Neural progenitor cell (in vitro differentiated cells): ENCODE results near the gene SYT5. TPM values are rescaled to one million over a fixed set of nuclear protein-coding genes. Genes with fewer than 3 reads are reported as not detected.

ENCODE experiments used
- DNase-seq: peaks from one replicate; pipeline ENCODE4 v3.0.0-alpha.2; 2016; ENCODE audit warnings: low spot score
- H2AFZ ChIP-seq: fragments of 200-600 bp; sonication (generic); replicated peaks from 2 replicates; pipeline ENCODE4 v1.6.1; 2016; ENCODE audit warnings: antibody characterized with exemption
- H3F3A ChIP-seq: fragments of 200-600 bp; sonication (generic); 2 replicates; pipeline ENCODE4 v1.6.1; 2016; ENCODE audit warnings: antibody characterized with exemption, low read depth
- H3K27ac ChIP-seq: fragments of 200-600 bp; sonication (generic); 2 replicates; pipeline ENCODE4 v1.5.1; 2016; ENCODE audit warnings: mild to moderate bottlenecking
- H3K27me3 ChIP-seq: fragments of 200-600 bp; sonication (generic); 2 replicates; pipeline ENCODE4 v1.6.1; 2016; ENCODE audit warnings: mild to moderate bottlenecking, moderate library complexity
- H3K36me3 ChIP-seq: fragments of 200-600 bp; sonication (generic); 2 replicates; pipeline ENCODE4 v1.5.1; 2016
- H3K4me1 ChIP-seq: fragments of 200-600 bp; sonication (generic); 2 replicates; pipeline ENCODE4 v1.6.1; 2016; ENCODE audit warnings: mixed run types
- H3K4me2 ChIP-seq: fragments of 200-600 bp; sonication (generic); 2 replicates; pipeline ENCODE4 v1.6.1; 2016
- H3K4me3 ChIP-seq: fragments of 200-600 bp; sonication (generic); 2 replicates; pipeline ENCODE4 v1.5.1; 2016
- H3K79me2 ChIP-seq: fragments of 200-600 bp; sonication (generic); 2 replicates; pipeline ENCODE4 v1.6.1; 2016; ENCODE audit warnings: low read depth
- H3K9ac ChIP-seq: fragments of 200-600 bp; sonication (generic); 2 replicates; pipeline ENCODE4 v1.6.1; 2016
- H3K9me3 ChIP-seq: fragments of 200-600 bp; sonication (generic); 2 replicates; pipeline ENCODE4 v1.5.1; 2016; ENCODE audit warnings: low read depth
- H4K20me1 ChIP-seq: fragments of 200-600 bp; sonication (generic); 2 replicates; pipeline ENCODE4 v1.6.1; 2016; ENCODE audit warnings: low read depth
- H3K27ac Mint-ChIP-seq: 3 replicates; pipeline ENCODE4 v1.8.0; 2021; ENCODE audit warnings: mixed read lengths
- H3K27me3 Mint-ChIP-seq: 2 replicates; pipeline ENCODE4 v1.8.0; 2022; ENCODE audit warnings: low read depth, mild to moderate bottlenecking, inconsistent platforms, moderate library complexity, mixed read lengths; ENCODE audit not compliant: insufficient read depth
- H3K36me3 Mint-ChIP-seq: 3 replicates; pipeline ENCODE4 v1.8.0; 2021; ENCODE audit warnings: mixed read lengths
- H3K4me1 Mint-ChIP-seq: 3 replicates; pipeline ENCODE4 v1.8.0; 2021; ENCODE audit warnings: mixed read lengths
- H3K4me3 Mint-ChIP-seq: 3 replicates; pipeline ENCODE4 v1.8.0; 2021; ENCODE audit warnings: mild to moderate bottlenecking, moderate library complexity, mixed read lengths
- H3K9me3 Mint-ChIP-seq: 3 replicates; pipeline ENCODE4 v1.8.0; 2020; ENCODE audit warnings: mixed read lengths
- EZH2 ChIP-seq: fragments of 200-600 bp; sonication (generic); IDR thresholded peaks from 2 replicates; pipeline ENCODE4 v1.6.1; 2017; ENCODE audit warnings: antibody characterized with exemption, mild to moderate bottlenecking, moderate library complexity
- EZH2phosphoT487 ChIP-seq: fragments of 200-600 bp; sonication (generic); IDR thresholded peaks from 2 replicates; pipeline ENCODE4 v1.6.1; 2017; ENCODE audit warnings: antibody characterized with exemption
- total RNA-seq: library from RNA; depleted of rRNA; stranded (reverse); fragments of >200 nt; gene quantifications from 2 replicates; pipeline ENCODE4 v1.2.3, GENCODE V29; 2015; ENCODE audit warnings: low replicate concordance
- TF ChIP-seq, protein P1 (sequence below): fragments of 200-600 bp; sonication (generic); IDR thresholded peaks from 2 replicates; pipeline ENCODE4 v1.5.1; 2017; ENCODE audit warnings: antibody characterized with exemption, mild to moderate bottlenecking

The SYT5 gene
- total RNA-seq, 1 donor from 2014 or later: not detected

DNA sequence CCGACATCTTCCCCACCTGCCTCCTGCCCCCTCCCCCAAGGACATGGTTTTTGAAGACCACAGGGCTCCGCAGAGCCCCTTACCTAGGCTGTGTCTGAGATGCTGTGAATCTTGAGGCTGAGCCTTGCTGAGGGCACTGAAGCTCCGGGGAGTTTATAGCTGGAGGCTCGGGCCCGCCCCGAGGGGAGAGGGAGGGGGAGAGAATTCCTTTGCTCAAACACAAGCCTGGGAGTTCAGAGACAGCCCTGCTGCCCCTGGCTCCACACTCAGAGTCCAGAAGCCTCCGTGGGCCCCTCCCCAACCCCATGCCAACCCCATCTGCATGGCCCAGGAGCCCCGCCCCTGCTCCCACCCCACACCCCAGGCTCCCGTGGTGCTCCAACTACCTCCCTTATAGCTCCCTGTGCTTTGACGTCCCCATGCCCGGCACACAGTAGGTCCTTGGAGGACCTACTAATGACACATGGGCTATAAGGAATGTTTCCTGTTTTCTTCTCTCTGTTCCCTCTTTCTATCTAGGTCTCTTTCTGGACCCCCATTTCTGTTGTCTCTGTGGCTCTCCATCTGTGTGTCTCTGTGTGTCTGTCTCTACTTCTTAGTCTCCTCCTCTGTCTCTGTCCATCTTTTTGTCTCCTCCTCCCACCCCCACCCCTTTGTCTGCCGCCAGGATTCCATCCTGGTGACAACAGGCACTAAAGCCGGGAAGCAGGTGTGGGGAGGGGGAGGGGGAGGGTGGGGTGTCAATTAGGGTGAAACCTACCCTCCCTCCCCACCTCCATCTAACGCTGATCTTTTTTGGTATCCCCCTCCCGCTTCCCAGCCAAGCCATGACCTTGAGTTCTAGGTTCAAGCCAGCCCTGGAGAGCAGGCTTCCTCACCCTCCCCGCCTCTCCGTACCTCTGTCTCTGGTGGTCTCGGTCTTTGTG lies 30.7 kb downstream of the SYT5 start, which contains the start of gene TNNT1:
Gene TNNT1, minus strand, starts transcription at position 129 of the 926 bp plus-strand sequence. CDS start 2,049 bp downstream, outside the sequence.
- H3K9me3 ChIP-seq: no peaks in the 10 kb centered on the region
- peaks cover 42% of the 10 kb centered on the region for H3F3A ChIP-seq
- TF ChIP-seq EZH2 (no peak), EZH2phosphoT487 (no peak)
- TF ChIP-seq, protein P1, sequence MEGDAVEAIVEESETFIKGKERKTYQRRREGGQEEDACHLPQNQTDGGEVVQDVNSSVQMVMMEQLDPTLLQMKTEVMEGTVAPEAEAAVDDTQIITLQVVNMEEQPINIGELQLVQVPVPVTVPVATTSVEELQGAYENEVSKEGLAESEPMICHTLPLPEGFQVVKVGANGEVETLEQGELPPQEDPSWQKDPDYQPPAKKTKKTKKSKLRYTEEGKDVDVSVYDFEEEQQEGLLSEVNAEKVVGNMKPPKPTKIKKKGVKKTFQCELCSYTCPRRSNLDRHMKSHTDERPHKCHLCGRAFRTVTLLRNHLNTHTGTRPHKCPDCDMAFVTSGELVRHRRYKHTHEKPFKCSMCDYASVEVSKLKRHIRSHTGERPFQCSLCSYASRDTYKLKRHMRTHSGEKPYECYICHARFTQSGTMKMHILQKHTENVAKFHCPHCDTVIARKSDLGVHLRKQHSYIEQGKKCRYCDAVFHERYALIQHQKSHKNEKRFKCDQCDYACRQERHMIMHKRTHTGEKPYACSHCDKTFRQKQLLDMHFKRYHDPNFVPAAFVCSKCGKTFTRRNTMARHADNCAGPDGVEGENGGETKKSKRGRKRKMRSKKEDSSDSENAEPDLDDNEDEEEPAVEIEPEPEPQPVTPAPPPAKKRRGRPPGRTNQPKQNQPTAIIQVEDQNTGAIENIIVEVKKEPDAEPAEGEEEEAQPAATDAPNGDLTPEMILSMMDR: no peak
- H3K9ac ChIP-seq: no peak within 1 kb of the TSS
- peak within 1 kb of the TSS; percentile 26 for H3K4me3 ChIP-seq
- H4K20me1 ChIP-seq: no peaks in the 10 kb centered on the region
- no peak within 1 kb of the TSS for H3K27ac ChIP-seq
- H3K36me3 ChIP-seq: no peaks in the 10 kb centered on the region
- peak within 1 kb of the TSS; percentile 8 for H2AFZ ChIP-seq
- H3K4me3 Mint-ChIP-seq: peak within 1 kb of the TSS; percentile 55
- peaks cover 23% of the 10 kb centered on the region for H3K4me1 ChIP-seq
- H3K27me3 Mint-ChIP-seq: peaks cover 47% of the 10 kb centered on the region
- peak within 1 kb of the TSS; percentile 81 for H3K27ac Mint-ChIP-seq
- peak; percentile 78 for DNase-seq
- no peaks in the 10 kb centered on the region for H3K27me3 ChIP-seq
- no peaks in the 10 kb centered on the region for H3K79me2 ChIP-seq
- H3K36me3 Mint-ChIP-seq: peaks cover 2% of the 10 kb centered on the region
- peaks cover 19% of the 10 kb centered on the region for H3K4me1 Mint-ChIP-seq
- H3K9me3 Mint-ChIP-seq: peaks cover 2% of the 10 kb centered on the region
- H3K4me2 ChIP-seq: peak within 1 kb of the TSS; percentile 67

- H3K4me1 Mint-ChIP-seq: peaks cover 19% of the 10 kb centered on the region
- Histone ChIP-seq H4K20me1 (no peaks in the 10 kb centered on the region), H3K36me3 (no peaks in the 10 kb centered on the region), H3K9me3 (no peaks in the 10 kb centered on the region), H3K27ac (no peak overlapping the region), H3K9ac (no peak overlapping the region), H3K79me2 (no peaks in the 10 kb centered on the region), H3F3A (peaks cover 45% of the 10 kb centered on the region), H3K4me3 (peak overlapping the region; percentile 13), H3K27me3 (no peaks in the 10 kb centered on the region), H3K4me1 (peaks cover 23% of the 10 kb centered on the region), H3K4me2 (peak overlapping the region; percentile 67), H2AFZ (no peak overlapping the region)
- TF ChIP-seq EZH2phosphoT487: no peak
- no peak for TF ChIP-seq EZH2
- TF ChIP-seq, protein P1: no peak
- H3K9me3 Mint-ChIP-seq: peaks cover 2% of the 10 kb centered on the region
- H3K27me3 Mint-ChIP-seq: peaks cover 54% of the 10 kb centered on the region
- H3K4me3 Mint-ChIP-seq: no peak overlapping the region
- no peaks in the 10 kb centered on the region for H3K36me3 Mint-ChIP-seq
- DNase-seq: peak; percentile 83
- H3K27ac Mint-ChIP-seq: no peak overlapping the region
Observed at GRCh38 chr19:55147545-55148251, 32.4 kb downstream of the SYT5 start.

DNA sequence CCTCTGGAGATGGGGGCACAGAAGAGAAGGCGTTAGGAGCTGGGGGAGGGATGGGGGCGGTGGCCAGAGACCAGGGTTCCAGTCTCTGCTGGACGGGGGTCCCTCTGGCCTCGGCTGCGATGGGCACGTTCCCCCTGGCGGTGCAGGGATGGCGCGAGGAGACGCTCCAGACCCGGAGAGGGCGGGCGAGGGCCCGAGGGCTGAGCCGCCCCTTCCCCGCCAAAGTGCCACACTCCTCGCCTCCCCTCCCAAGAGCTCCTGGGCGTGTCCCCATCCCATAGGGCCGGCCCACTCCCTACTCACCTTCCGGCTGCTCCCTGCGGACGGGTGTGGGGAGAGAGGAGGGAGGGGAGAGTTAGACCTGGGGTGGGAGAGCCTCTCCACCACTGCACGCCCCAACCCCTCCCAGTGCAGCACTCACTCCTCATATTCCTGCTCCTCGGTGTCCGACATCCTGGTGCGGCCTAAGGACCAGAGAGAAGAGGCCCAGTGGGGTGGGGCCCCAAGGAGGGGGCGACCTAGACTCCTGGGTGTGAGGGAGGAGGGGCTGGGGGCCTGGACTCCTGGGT lies 33.3 kb downstream of the SYT5 start:
- Histone ChIP-seq H3F3A (peaks cover 47% of the 10 kb centered on the region), H3K4me2 (peak overlapping the region; percentile 71), H2AFZ (peak overlapping the region; percentile 73), H3K27ac (peak overlapping the region; percentile 13), H3K27me3 (no peaks in the 10 kb centered on the region), H3K4me3 (peak overlapping the region; percentile 57), H3K36me3 (no peaks in the 10 kb centered on the region), H3K9ac (no peak overlapping the region), H4K20me1 (no peaks in the 10 kb centered on the region), H3K4me1 (peaks cover 23% of the 10 kb centered on the region), H3K79me2 (no peaks in the 10 kb centered on the region), H3K9me3 (no peaks in the 10 kb centered on the region)
- Mint-ChIP-seq H3K4me1 (peaks cover 19% of the 10 kb centered on the region), H3K27ac (no peak overlapping the region), H3K27me3 (peaks cover 50% of the 10 kb centered on the region), H3K9me3 (peaks cover under 1% of the 10 kb centered on the region), H3K4me3 (peak overlapping the region; percentile 53), H3K36me3 (no peaks in the 10 kb centered on the region)
- TF ChIP-seq, protein P1: no peak
- TF ChIP-seq EZH2 (no peak), EZH2phosphoT487 (no peak)
- DNase-seq: peak; percentile 91
